ENCODE results near the gene SCUBE1. TPM values are rescaled to one million over a fixed set of nuclear protein-coding genes. Genes with fewer than 3 reads are reported as not detected.

The SCUBE1 gene
- total and polyA plus RNA-seq, 2 donors (not counting 3 experiments of a cell fraction or from before 2014, with no cell fraction given), result 0.07 TPM; not detected in 1

GRCh38 chr22:43297270-43298061 lies 45.7 kb downstream of the SCUBE1 start:
- H3K9me3 ChIP-seq (replicated peaks; ENCODE audit: control insufficient read depth, insufficient read depth, low read length), result no peaks in the 10 kb centered on the region
- H3K4me2 ChIP-seq (ENCODE audit: insufficient read depth, low read length), result no peak overlapping the region
- TF ChIP-seq EZH2 (IDR thresholded peaks at IDR 0.05; ENCODE audit: borderline replicate concordance, low read depth, low read length, severe bottlenecking) (no peak), JUN (IDR thresholded peaks at IDR 0.05; ENCODE audit: borderline replicate concordance, insufficient read depth, insufficient read length, low read depth) (no peak), FOS (IDR thresholded peaks at IDR 0.05; ENCODE audit: borderline replicate concordance, insufficient read depth, low read length) (no peak), POLR2A (IDR thresholded peaks at IDR 0.05; ENCODE audit: low read depth, low read length) (no peak), MYC (IDR thresholded peaks at IDR 0.05; ENCODE audit: low read depth, low read length) (no peak), GATA2 (IDR thresholded peaks at IDR 0.05; ENCODE audit: insufficient read depth, insufficient read length, low read depth, low read length) (no peak), MAX (IDR thresholded peaks at IDR 0.05; ENCODE audit: insufficient read depth, insufficient read length) (no peak), POLR2AphosphoS5 (IDR thresholded peaks at IDR 0.05; ENCODE audit: insufficient read depth, low read depth, low read length) (no peak)
- TF ChIP-seq, protein P1, sequence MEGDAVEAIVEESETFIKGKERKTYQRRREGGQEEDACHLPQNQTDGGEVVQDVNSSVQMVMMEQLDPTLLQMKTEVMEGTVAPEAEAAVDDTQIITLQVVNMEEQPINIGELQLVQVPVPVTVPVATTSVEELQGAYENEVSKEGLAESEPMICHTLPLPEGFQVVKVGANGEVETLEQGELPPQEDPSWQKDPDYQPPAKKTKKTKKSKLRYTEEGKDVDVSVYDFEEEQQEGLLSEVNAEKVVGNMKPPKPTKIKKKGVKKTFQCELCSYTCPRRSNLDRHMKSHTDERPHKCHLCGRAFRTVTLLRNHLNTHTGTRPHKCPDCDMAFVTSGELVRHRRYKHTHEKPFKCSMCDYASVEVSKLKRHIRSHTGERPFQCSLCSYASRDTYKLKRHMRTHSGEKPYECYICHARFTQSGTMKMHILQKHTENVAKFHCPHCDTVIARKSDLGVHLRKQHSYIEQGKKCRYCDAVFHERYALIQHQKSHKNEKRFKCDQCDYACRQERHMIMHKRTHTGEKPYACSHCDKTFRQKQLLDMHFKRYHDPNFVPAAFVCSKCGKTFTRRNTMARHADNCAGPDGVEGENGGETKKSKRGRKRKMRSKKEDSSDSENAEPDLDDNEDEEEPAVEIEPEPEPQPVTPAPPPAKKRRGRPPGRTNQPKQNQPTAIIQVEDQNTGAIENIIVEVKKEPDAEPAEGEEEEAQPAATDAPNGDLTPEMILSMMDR (IDR thresholded peaks at IDR 0.05; ENCODE audit: extremely low read depth in 1 of 2, insufficient read depth in 1 of 2, low read depth in 1 of 2, low read length in 2 of 2), result no peak
- ChIA-PET CTCF (no interaction called here), POLR2A (no interaction called here)
- H3K4me1 ChIP-seq (ENCODE audit: control insufficient read depth, extremely low read depth, insufficient read depth, low read length), result no peaks in the 10 kb centered on the region
- H3K27me3 ChIP-seq (ENCODE audit: control insufficient read depth in 2 of 2, insufficient read depth in 2 of 2, low read length in 2 of 2), result no peaks in the 10 kb centered on the region
- H2AFZ ChIP-seq (ENCODE audit: low read depth, low read length), result no peak overlapping the region
- no peaks in the 10 kb centered on the region for H3K36me3 ChIP-seq (ENCODE audit: control insufficient read depth in 2 of 2, extremely low read depth in 1 of 2, insufficient read depth in 2 of 2, low read length in 2 of 2)
- intact Hi-C loops (cut with micrococcal nuclease) (no loop called here), dilution Hi-C loops (cut with MboI; ENCODE audit: extremely low pct_ligation_motif_present, low sequenced_read_pairs) (no loop called here)
- H3K27ac ChIP-seq (ENCODE audit: insufficient read depth, low read depth, low read length), result no peak overlapping the region
- no peaks in the 10 kb centered on the region for H3K9me1 ChIP-seq (replicated peaks; ENCODE audit: control insufficient read depth, extremely low read depth, insufficient read depth, low read length)
- H4K20me1 ChIP-seq (replicated peaks; ENCODE audit: control insufficient read depth, extremely low read depth, insufficient read depth, low read length), result no peaks in the 10 kb centered on the region
- no TSS peak for BruUV-seq (replicated peaks)
- no peak overlapping the region for H3K4me3 ChIP-seq (replicated peaks in 1 of 3; ENCODE audit: insufficient read depth in 1 of 3, low read depth in 1 of 3, low read length in 3 of 3)
- DNase-seq (ENCODE audit: low read depth, low spot score) (no peak), FAIRE-seq (no peak)
- H3K79me2 ChIP-seq (ENCODE audit: control insufficient read depth, insufficient read depth, low read length), result no peaks in the 10 kb centered on the region
- H3K9ac ChIP-seq (replicated peaks; ENCODE audit: extremely low read depth, insufficient read depth, low read length), result no peak overlapping the region

Data from endothelial cell of umbilical vein (primary cell).